Transverse colon (tissue), 4 donors: ENCODE results near the gene EYA2. TPM values are rescaled to one million over a fixed set of nuclear protein-coding genes. Genes with fewer than 3 reads are reported as not detected.

Source experiments
- DNase-seq: peaks from one replicate; pipeline ENCODE4 v3.0.0-alpha.2; 2019
- H3K27ac ChIP-seq, 4 donors: fragments of 200-600 bp; sonication (generic); 2 replicates each; pipeline ENCODE4 v1.5.1; 2016 to 2018; ENCODE audit warnings: inconsistent platforms in 4 of 4
- H3K27me3 ChIP-seq: fragments of 200-600 bp; sonication (generic); 2 replicates; pipeline ENCODE4 v1.5.1; 2017; ENCODE audit warnings: inconsistent platforms
- H3K36me3 ChIP-seq, 4 donors: fragments of 200-600 bp; sonication (generic); 2 replicates each; pipeline ENCODE4 v1.5.1; 2017 to 2019; ENCODE audit warnings: inconsistent platforms in 4 of 4
- H3K4me1 ChIP-seq, 4 donors: fragments of 200-600 bp; sonication (generic); 2 replicates each; pipeline ENCODE4 v1.5.1; 2017 to 2020; ENCODE audit warnings: inconsistent platforms in 4 of 4
- H3K4me3 ChIP-seq, 4 donors: fragments of 200-600 bp; sonication (generic); 1 replicate in 1 of 4; 2 replicates in 3 of 4; pipeline versions ENCODE4 v1.5.1 to v1.6.1; 2017 to 2019; ENCODE audit warnings: inconsistent platforms in 4 of 4
- H3K9me3 ChIP-seq, 2 donors: fragments of 200-600 bp; sonication (generic); 2 replicates each; pipeline ENCODE4 v1.5.1; 2017 to 2019; ENCODE audit warnings: inconsistent platforms in 2 of 2
- EP300 ChIP-seq: sonication (generic); formaldehyde crosslinking; IDR thresholded peaks from one replicate; pipeline ENCODE4 v1.6.1; 2017; ENCODE audit warnings: antibody characterized with exemption, low read depth
- POLR2A ChIP-seq: fragments of 450-650 bp; IDR thresholded peaks from one replicate; pipeline ENCODE4 v1.6.1; 2016; ENCODE audit warnings: antibody characterized with exemption, mild to moderate bottlenecking, moderate library complexity
- POLR2AphosphoS5 ChIP-seq, 3 donors: sonication (generic); formaldehyde crosslinking; IDR thresholded peaks; one replicate each; pipeline ENCODE4 v1.6.1; 2016; ENCODE audit warnings: antibody characterized with exemption in 3 of 3
- WGBS, 2 donors: methylation state at CpG; one replicate each; pipeline ENCODE4 v1.1.5; 2018; ENCODE audit warnings: low coverage in 1 of 2; 5-methylcytosine and 5-hydroxymethylcytosine counted together
- in situ Hi-C, 4 donors: fragments of 200-750 bp; cut with MboI; loops; one replicate each; pipeline versions ENCODE4 v1.15.0 to v1.15.1; 2017; ENCODE audit warnings: low sequenced_read_pairs in 3 of 4, low pct_ligation_motif_present in 1 of 4, low pct_unique_long_range_greater_than_20kb in 1 of 4
- intact Hi-C: fragments of 100-400 bp; cut with DNase I; formaldehyde crosslinking; loops from one replicate; pipeline ENCODE4 v1.15.1; 2023; ENCODE audit warnings: low total_unique reads
- total RNA-seq, 4 donors: library from RNA; depleted of rRNA; stranded (reverse); fragments of >200 nt; gene quantifications; one replicate each; pipeline ENCODE4 v1.1.0, GENCODE V29; 2016
- TF ChIP-seq, protein P1 (sequence below), 5 experiments: fragments of 200-600 bp in 3 of 5; fragments of 450-650 bp in 2 of 5; sonication (generic) in 3 of 5; IDR thresholded peaks; 1 replicate in 2 of 5; 2 replicates in 3 of 5; pipeline ENCODE4 v1.5.1; 2016 to 2017; ENCODE audit warnings: antibody characterized with exemption in 5 of 5, inconsistent platforms in 3 of 5, mild to moderate bottlenecking in 2 of 5, moderate library complexity in 1 of 5

The EYA2 gene
- total RNA-seq, 4 donors from 2014 or later = 4.5 to 17.5 (median 10.9) TPM

DNA sequence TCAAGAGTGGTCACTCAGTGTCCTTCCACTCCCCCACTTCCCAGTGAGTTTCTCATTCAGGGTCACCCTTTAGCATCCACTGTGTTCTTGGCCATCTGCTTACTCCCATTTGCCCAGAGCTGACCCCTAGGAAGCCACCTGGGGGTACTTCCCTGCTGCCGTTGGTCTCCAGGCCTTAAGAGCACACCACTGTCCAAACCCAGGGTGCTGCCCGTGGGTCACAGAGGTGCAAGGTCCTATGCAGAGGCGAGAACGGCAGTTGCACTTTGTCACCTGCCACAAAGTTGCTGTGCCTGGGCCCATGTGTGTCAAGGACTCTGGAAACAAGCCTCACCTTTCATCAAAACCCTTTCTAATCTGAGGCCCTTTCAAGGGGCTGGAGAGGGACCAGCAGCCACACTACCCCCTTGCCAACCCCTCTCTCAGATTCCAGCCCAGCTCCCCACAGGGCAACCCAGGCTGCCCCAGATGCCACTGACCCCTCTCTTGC, 270.8 kb downstream of the EYA2 start:
- no peaks in the 10 kb centered on the region for H3K9me3 ChIP-seq
- no peaks in the 10 kb centered on the region for H3K36me3 ChIP-seq
- WGBS, 2 donors = 79% methylated on average over 4 of the region's 4 CpGs; no CpG with 5 or more reads in 1 of the 2 donors
- H3K27ac ChIP-seq = no peak overlapping the region
- no peak overlapping the region for H3K4me3 ChIP-seq
- intact Hi-C loops (no loop called here), in situ Hi-C loops (loop anchor here in 3 of 4 donors (10.0 to 25.0 kb wide), 2 partner anchors 403 to 411 kb away; no protein-coding TSS in a partner anchor)
- TF ChIP-seq POLR2AphosphoS5 (IDR thresholded peaks at IDR 0.05) (no peak), POLR2A (no peak), EP300 (no peak)
- TF ChIP-seq, protein P1, sequence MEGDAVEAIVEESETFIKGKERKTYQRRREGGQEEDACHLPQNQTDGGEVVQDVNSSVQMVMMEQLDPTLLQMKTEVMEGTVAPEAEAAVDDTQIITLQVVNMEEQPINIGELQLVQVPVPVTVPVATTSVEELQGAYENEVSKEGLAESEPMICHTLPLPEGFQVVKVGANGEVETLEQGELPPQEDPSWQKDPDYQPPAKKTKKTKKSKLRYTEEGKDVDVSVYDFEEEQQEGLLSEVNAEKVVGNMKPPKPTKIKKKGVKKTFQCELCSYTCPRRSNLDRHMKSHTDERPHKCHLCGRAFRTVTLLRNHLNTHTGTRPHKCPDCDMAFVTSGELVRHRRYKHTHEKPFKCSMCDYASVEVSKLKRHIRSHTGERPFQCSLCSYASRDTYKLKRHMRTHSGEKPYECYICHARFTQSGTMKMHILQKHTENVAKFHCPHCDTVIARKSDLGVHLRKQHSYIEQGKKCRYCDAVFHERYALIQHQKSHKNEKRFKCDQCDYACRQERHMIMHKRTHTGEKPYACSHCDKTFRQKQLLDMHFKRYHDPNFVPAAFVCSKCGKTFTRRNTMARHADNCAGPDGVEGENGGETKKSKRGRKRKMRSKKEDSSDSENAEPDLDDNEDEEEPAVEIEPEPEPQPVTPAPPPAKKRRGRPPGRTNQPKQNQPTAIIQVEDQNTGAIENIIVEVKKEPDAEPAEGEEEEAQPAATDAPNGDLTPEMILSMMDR (IDR thresholded peaks at IDR 0.05) = no peak
- DNase-seq = no peak
- H3K4me1 ChIP-seq = no peaks in the 10 kb centered on the region
- H3K27me3 ChIP-seq = no peaks in the 10 kb centered on the region

DNA sequence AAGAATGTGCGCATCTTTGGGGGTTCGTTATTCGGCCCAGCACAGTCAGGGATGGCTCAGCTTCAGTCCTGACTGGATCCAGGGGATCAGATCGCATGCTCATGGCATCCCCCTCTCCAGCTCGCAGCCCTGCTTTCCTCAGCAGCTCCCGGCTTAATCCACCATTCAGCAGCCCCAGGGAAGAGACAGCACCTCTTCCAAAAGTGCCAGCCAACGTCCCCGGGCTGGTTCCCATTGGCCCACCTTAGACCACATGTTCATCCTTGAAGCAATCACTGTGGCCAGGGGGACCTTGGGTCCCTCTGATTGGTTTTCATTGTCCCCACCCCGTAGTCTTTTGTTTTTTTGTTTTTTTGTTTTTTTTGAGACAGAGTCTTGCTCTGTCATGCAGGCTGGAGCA, 273.2 kb downstream of the EYA2 start:
- Histone ChIP-seq H3K36me3 (no peaks in the 10 kb centered on the region), H3K27ac (no peak overlapping the region), H3K4me1 (no peaks in the 10 kb centered on the region), H3K9me3 (no peaks in the 10 kb centered on the region), H3K27me3 (no peaks in the 10 kb centered on the region), H3K4me3 (no peak overlapping the region)
- DNase-seq = no peak
- 86 to 93% methylated on average over 3 to 9 of the region's 9 CpGs for WGBS, 2 donors
- intact Hi-C loops (no loop called here), in situ Hi-C loops (loop anchor here in 3 of 4 donors (10.0 to 25.0 kb wide), 2 partner anchors 406 to 413 kb away; no protein-coding TSS in a partner anchor)
- TF ChIP-seq POLR2AphosphoS5 (IDR thresholded peaks at IDR 0.05) = no peak
- TF ChIP-seq, protein P1 (IDR thresholded peaks at IDR 0.05) = no peak

DNA sequence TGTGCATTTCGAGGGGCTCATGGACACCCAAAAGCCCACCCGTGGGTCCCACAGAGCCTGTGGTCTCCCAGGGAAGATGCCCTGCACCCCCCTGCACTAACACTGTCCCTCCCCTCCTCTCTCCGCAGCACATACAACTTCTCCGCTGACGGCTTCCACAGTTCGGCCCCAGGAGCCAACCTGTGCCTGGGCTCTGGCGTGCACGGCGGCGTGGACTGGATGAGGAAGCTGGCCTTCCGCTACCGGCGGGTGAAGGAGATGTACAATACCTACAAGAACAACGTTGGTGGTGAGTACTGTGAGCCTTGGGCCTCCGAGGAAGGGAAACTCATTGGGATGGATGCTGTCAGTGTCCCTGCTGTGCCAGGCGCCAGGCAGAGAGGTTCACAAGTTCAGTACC, 277.9 kb downstream of the EYA2 start:
- 85 to 87% methylated on average over 6 to 16 of the region's 16 CpGs for WGBS, 2 donors
- in situ Hi-C loops = loop anchor here in 2 of 4 donors (25.0 kb wide), 1 partner anchor 410 kb away; no protein-coding TSS in a partner anchor
- Histone ChIP-seq H3K4me3 (no peak overlapping the region), H3K4me1 (no peaks in the 10 kb centered on the region), H3K9me3 (no peaks in the 10 kb centered on the region), H3K27ac (no peak overlapping the region), H3K27me3 (no peaks in the 10 kb centered on the region), H3K36me3 (no peaks in the 10 kb centered on the region)
- no peak for DNase-seq
- intact Hi-C loops = no loop called here
- no peak for TF ChIP-seq POLR2A
- TF ChIP-seq, protein P1 (IDR thresholded peaks at IDR 0.05) = no peak
- no peak for TF ChIP-seq POLR2AphosphoS5 (IDR thresholded peaks at IDR 0.05)
- no peak for TF ChIP-seq EP300

DNA sequence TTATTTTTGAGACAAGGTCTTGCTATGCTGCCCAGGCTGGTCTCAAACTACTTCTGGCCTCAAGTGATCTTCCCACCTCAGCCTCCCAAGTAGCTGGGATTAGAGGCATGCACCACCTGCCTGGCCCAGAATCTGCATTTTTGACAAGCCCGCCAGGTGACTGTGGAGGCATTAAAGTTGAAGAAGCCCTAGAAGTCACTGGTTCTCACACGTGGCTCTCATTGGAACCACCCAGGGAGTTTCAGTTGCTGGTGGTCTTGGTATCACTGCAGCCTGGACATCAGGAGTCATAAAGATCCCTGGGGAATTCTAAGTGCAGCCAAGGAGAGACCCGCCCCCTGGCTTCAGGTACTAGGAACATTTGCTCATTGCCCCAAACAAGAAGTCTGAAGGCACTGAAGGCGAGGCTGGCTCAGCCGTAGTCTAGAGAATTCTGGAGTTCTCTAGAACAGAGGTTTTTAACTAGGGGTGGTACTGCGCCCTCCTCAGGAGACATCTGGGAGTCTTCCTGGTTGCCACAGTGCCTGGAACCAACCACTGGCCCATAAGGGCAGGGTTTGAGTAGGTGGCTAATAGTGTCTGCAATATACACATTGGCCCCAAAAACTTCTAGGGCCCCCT, 279.1 kb downstream of the EYA2 start:
- TF ChIP-seq EP300 = no peak
- no peak for TF ChIP-seq POLR2AphosphoS5 (IDR thresholded peaks at IDR 0.05)
- TF ChIP-seq POLR2A = no peak
- TF ChIP-seq, protein P1 (IDR thresholded peaks at IDR 0.05) = no peak
- Histone ChIP-seq H3K9me3 (no peaks in the 10 kb centered on the region), H3K36me3 (no peaks in the 10 kb centered on the region), H3K27me3 (no peaks in the 10 kb centered on the region), H3K27ac (no peak overlapping the region), H3K4me3 (no peak overlapping the region), H3K4me1 (no peaks in the 10 kb centered on the region)
- DNase-seq = no peak
- in situ Hi-C loops = loop anchor here in 2 of 4 donors (25.0 kb wide), 1 partner anchor 411 kb away; no protein-coding TSS in a partner anchor
- 88 to 92% methylated on average over 2 to 6 of the region's 6 CpGs for whole genome bisulfite sequencing, 2 donors
- intact Hi-C loops = no loop called here
